ENCODE data around the gene INO80.

Gene INO80

GRCh38 chr15:41020829-41021228 lies 95.3 kb downstream of the INO80 start:
- Histone ChIP-seq H3K27ac (ENCODE audit: low read depth, low read length) (no peak overlapping the region), H3K36me3 (ENCODE audit: control insufficient read depth, insufficient read depth, low read length) (peaks cover 66% of the 10 kb centered on the region), H3K9ac (ENCODE audit: low read depth, low read length) (no peak overlapping the region), H3K4me1 (ENCODE audit: control insufficient read depth, insufficient read depth, low read length) (no peaks in the 10 kb centered on the region), H3K4me3 (ENCODE audit: low read depth, low read length) (no peak overlapping the region), H3K27me3 (ENCODE audit: control insufficient read depth, insufficient read depth, low read length) (no peaks in the 10 kb centered on the region), H3K9me3 (ENCODE audit: control insufficient read depth, insufficient read depth, low read length) (no peaks in the 10 kb centered on the region)

GRCh38 chr15:41020311-41020710 lies 95.8 kb downstream of the INO80 start:
- Histone ChIP-seq H3K9ac (ENCODE audit: low read depth, low read length) (no peak overlapping the region), H3K4me1 (ENCODE audit: control insufficient read depth, insufficient read depth, low read length) (no peaks in the 10 kb centered on the region), H3K27ac (ENCODE audit: low read depth, low read length) (no peak overlapping the region), H3K36me3 (ENCODE audit: control insufficient read depth, insufficient read depth, low read length) (peaks cover 66% of the 10 kb centered on the region), H3K9me3 (ENCODE audit: control insufficient read depth, insufficient read depth, low read length) (no peaks in the 10 kb centered on the region), H3K27me3 (ENCODE audit: control insufficient read depth, insufficient read depth, low read length) (no peaks in the 10 kb centered on the region), H3K4me3 (ENCODE audit: low read depth, low read length) (no peak overlapping the region)

GRCh38 chr15:41019174-41019573 lies 96.9 kb downstream of the INO80 start:
- Histone ChIP-seq H3K36me3 (ENCODE audit: control insufficient read depth, insufficient read depth, low read length) (peaks cover 68% of the 10 kb centered on the region), H3K27me3 (ENCODE audit: control insufficient read depth, insufficient read depth, low read length) (no peaks in the 10 kb centered on the region), H3K4me3 (ENCODE audit: low read depth, low read length) (no peak overlapping the region), H3K27ac (ENCODE audit: low read depth, low read length) (no peak overlapping the region), H3K9ac (ENCODE audit: low read depth, low read length) (no peak overlapping the region), H3K9me3 (ENCODE audit: control insufficient read depth, insufficient read depth, low read length) (no peaks in the 10 kb centered on the region), H3K4me1 (ENCODE audit: control insufficient read depth, insufficient read depth, low read length) (no peaks in the 10 kb centered on the region)

- no peak overlapping the region for H3K9ac ChIP-seq (ENCODE audit: low read depth, low read length)
- H3K4me3 ChIP-seq (ENCODE audit: low read depth, low read length) = no peak overlapping the region
- H3K36me3 ChIP-seq (ENCODE audit: control insufficient read depth, insufficient read depth, low read length) = peaks cover 74% of the 10 kb centered on the region
- H3K27me3 ChIP-seq (ENCODE audit: control insufficient read depth, insufficient read depth, low read length) = no peaks in the 10 kb centered on the region
- H3K9me3 ChIP-seq (ENCODE audit: control insufficient read depth, insufficient read depth, low read length) = no peaks in the 10 kb centered on the region
- no peak overlapping the region for H3K27ac ChIP-seq (ENCODE audit: low read depth, low read length)
- H3K4me1 ChIP-seq (ENCODE audit: control insufficient read depth, insufficient read depth, low read length) = no peaks in the 10 kb centered on the region
These were observed 97.5 kb downstream of the INO80 start for GRCh38 chr15:41018534-41018933.

- Histone ChIP-seq H3K27ac (ENCODE audit: low read depth, low read length) (no peak overlapping the region), H3K9ac (ENCODE audit: low read depth, low read length) (no peak overlapping the region), H3K9me3 (ENCODE audit: control insufficient read depth, insufficient read depth, low read length) (no peaks in the 10 kb centered on the region), H3K4me3 (ENCODE audit: low read depth, low read length) (no peak overlapping the region), H3K4me1 (ENCODE audit: control insufficient read depth, insufficient read depth, low read length) (no peaks in the 10 kb centered on the region), H3K36me3 (ENCODE audit: control insufficient read depth, insufficient read depth, low read length) (peaks cover 82% of the 10 kb centered on the region), H3K27me3 (ENCODE audit: control insufficient read depth, insufficient read depth, low read length) (no peaks in the 10 kb centered on the region)
These were observed 98.9 kb downstream of the INO80 start for GRCh38 chr15:41017066-41017735.

- no peak overlapping the region for H3K27ac ChIP-seq (ENCODE audit: low read depth, low read length)
- H3K27me3 ChIP-seq (ENCODE audit: control insufficient read depth, insufficient read depth, low read length) = no peaks in the 10 kb centered on the region
- no peak overlapping the region for H3K4me3 ChIP-seq (ENCODE audit: low read depth, low read length)
- H3K4me1 ChIP-seq (ENCODE audit: control insufficient read depth, insufficient read depth, low read length) = no peaks in the 10 kb centered on the region
- H3K9ac ChIP-seq (ENCODE audit: low read depth, low read length) = no peak overlapping the region
- peaks cover 64% of the 10 kb centered on the region for H3K36me3 ChIP-seq (ENCODE audit: control insufficient read depth, insufficient read depth, low read length)
- no peaks in the 10 kb centered on the region for H3K9me3 ChIP-seq (ENCODE audit: control insufficient read depth, insufficient read depth, low read length)
These were observed 102.2 kb downstream of the INO80 start for GRCh38 chr15:41013691-41014414.

- no peak overlapping the region for H3K27ac ChIP-seq (ENCODE audit: low read depth, low read length)
- no peaks in the 10 kb centered on the region for H3K9me3 ChIP-seq (ENCODE audit: control insufficient read depth, insufficient read depth, low read length)
- H3K4me1 ChIP-seq (ENCODE audit: control insufficient read depth, insufficient read depth, low read length) = no peaks in the 10 kb centered on the region
- no peak overlapping the region for H3K9ac ChIP-seq (ENCODE audit: low read depth, low read length)
- no peak overlapping the region for H3K4me3 ChIP-seq (ENCODE audit: low read depth, low read length)
- no peaks in the 10 kb centered on the region for H3K27me3 ChIP-seq (ENCODE audit: control insufficient read depth, insufficient read depth, low read length)
- H3K36me3 ChIP-seq (ENCODE audit: control insufficient read depth, insufficient read depth, low read length) = peaks cover 53% of the 10 kb centered on the region
These were observed 104.8 kb downstream of the INO80 start for GRCh38 chr15:41011055-41011815.

GRCh38 chr15:41010345-41010744 lies 105.7 kb downstream of the INO80 start:
- no peak overlapping the region for H3K4me3 ChIP-seq (ENCODE audit: low read depth, low read length)
- peaks cover 55% of the 10 kb centered on the region for H3K36me3 ChIP-seq (ENCODE audit: control insufficient read depth, insufficient read depth, low read length)
- no peaks in the 10 kb centered on the region for H3K9me3 ChIP-seq (ENCODE audit: control insufficient read depth, insufficient read depth, low read length)
- H3K4me1 ChIP-seq (ENCODE audit: control insufficient read depth, insufficient read depth, low read length) = no peaks in the 10 kb centered on the region
- no peaks in the 10 kb centered on the region for H3K27me3 ChIP-seq (ENCODE audit: control insufficient read depth, insufficient read depth, low read length)
- no peak overlapping the region for H3K9ac ChIP-seq (ENCODE audit: low read depth, low read length)
- H3K27ac ChIP-seq (ENCODE audit: low read depth, low read length) = no peak overlapping the region

GRCh38 chr15:41006479-41006878 lies 109.6 kb downstream of the INO80 start:
- Histone ChIP-seq H3K4me1 (ENCODE audit: control insufficient read depth, insufficient read depth, low read length) (no peaks in the 10 kb centered on the region), H3K9ac (ENCODE audit: low read depth, low read length) (no peak overlapping the region), H3K4me3 (ENCODE audit: low read depth, low read length) (no peak overlapping the region), H3K27me3 (ENCODE audit: control insufficient read depth, insufficient read depth, low read length) (no peaks in the 10 kb centered on the region), H3K27ac (ENCODE audit: low read depth, low read length) (no peak overlapping the region), H3K9me3 (ENCODE audit: control insufficient read depth, insufficient read depth, low read length) (no peaks in the 10 kb centered on the region), H3K36me3 (ENCODE audit: control insufficient read depth, insufficient read depth, low read length) (peaks cover 56% of the 10 kb centered on the region)

GRCh38 chr15:41004490-41004889 lies 111.6 kb downstream of the INO80 start:
- Histone ChIP-seq H3K4me3 (ENCODE audit: low read depth, low read length) (no peak overlapping the region), H3K27me3 (ENCODE audit: control insufficient read depth, insufficient read depth, low read length) (no peaks in the 10 kb centered on the region), H3K36me3 (ENCODE audit: control insufficient read depth, insufficient read depth, low read length) (peaks cover 66% of the 10 kb centered on the region), H3K27ac (ENCODE audit: low read depth, low read length) (no peak overlapping the region), H3K4me1 (ENCODE audit: control insufficient read depth, insufficient read depth, low read length) (no peaks in the 10 kb centered on the region), H3K9me3 (ENCODE audit: control insufficient read depth, insufficient read depth, low read length) (no peaks in the 10 kb centered on the region), H3K9ac (ENCODE audit: low read depth, low read length) (no peak overlapping the region)

Data from HUES48 (cell line).